Stimulated activated CD8-positive, alpha-beta memory T cell treated with anti-CD3 and anti-CD28 coated beads, Interleukin-15, amount 100 ng/mL, for 1 hour (primary cell): ENCODE results near the gene LRAT.

Source experiments
- DNase-seq: peaks from one replicate; pipeline ENCODE4 v3.0.0-alpha.2; 2020; ENCODE audit warnings: low read depth

LRAT gene

GRCh38 chr4:154778264-154778663 lies 34.5 kb downstream of the LRAT start:
- no peak for DNase-seq

- DNase-seq = no peak
These were observed 35.7 kb downstream of the LRAT start for GRCh38 chr4:154779362-154779947.

DNA sequence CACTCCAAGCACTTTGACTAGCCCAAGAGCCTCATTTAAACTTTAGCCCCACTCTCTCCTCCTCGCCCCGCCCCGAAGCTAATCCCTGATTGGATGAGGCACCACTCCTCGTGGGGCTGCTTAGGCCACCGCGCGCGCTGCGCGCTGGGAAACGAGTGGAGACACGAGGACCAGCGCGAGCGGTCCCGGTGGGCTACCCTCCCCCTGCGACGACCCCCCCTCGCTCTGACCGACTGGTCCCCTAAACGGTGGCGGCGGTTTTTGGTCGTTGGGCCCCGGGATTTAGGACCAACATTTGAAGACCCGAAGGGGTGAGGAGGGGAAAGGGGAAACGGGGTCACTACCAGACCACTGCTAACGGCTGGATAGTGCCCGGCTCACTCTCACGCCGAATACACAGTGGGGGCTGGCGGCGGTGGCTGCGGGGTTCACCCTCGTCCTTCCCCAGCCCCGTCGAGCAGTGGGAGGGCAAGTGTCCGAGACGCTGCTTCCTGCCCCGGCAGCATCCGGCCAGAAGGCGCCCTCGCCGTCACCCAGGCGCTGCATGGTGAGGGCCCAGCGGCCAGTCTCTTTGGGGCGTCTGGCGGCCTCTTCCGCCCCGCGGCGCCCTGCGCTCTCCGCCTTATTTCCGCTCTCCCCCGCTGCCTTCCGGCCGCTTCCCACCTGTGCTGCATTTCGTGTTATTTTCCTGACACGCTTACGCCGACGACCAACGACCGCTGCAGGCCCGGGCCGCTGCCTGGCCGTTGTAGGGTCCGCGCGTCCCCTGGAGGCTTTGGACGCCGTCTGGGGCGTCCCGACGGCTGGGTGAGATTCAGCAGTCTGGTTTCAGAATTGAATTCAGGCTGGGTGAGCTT lies 37.6 kb downstream of the LRAT start, which contains the start of gene RBM46:
RBM46 (plus strand) TSS at position 147 of the 857 bp plus-strand sequence. CDS start 15,481 bp downstream, outside the sequence.
- DNase-seq = no peak

DNA sequence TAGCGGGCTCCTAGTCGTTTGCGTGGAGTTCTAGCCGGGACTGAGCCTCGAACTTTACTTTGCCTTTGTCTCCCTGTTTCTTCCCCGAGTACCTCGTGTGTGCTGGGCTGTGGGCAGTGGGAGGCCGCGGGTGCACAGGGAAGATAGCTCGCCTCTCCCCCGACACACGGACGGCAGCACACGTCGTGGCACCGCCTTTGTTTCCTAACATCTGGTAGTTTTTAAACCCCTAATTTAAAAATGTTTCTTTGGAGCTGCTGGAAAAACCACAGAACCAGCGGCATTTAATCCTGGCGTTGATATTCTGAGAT lies 38.1 kb downstream of the LRAT start:
- no peak for DNase-seq
